Liver (tissue), 9 donors: ENCODE results near the gene BORCS8. TPM values are rescaled to one million over a fixed set of nuclear protein-coding genes. Genes with fewer than 3 reads are reported as not detected.

Experiments
- DNase-seq: peaks from one replicate; pipeline ENCODE4 v3.0.0-alpha.2; 2017; ENCODE audit warnings: low spot score
- H3K27ac ChIP-seq, 2 donors: one replicate each; pipeline ENCODE4 v1.7.0; 2013; ENCODE audit warnings: inconsistent platforms in 2 of 2, low read length in 2 of 2, control low read depth in 1 of 2, low read depth in 1 of 2, mild to moderate bottlenecking in 1 of 2
- H3K27me3 ChIP-seq, 4 donors: one replicate each; pipeline versions ENCODE4 v1.6.1 to v1.7.0; 2013; ENCODE audit warnings: low read length in 3 of 4, inconsistent platforms in 1 of 4, mild to moderate bottlenecking in 1 of 4, moderate library complexity in 1 of 4; ENCODE audit not compliant: control insufficient read depth in 4 of 4, insufficient read depth in 4 of 4
- H3K36me3 ChIP-seq, 4 donors: one replicate each; pipeline versions ENCODE4 v1.6.1 to v1.7.0; 2013; ENCODE audit warnings: low read length in 3 of 4, mild to moderate bottlenecking in 3 of 4, low read depth in 1 of 4, moderate library complexity in 1 of 4; ENCODE audit not compliant: control insufficient read depth in 4 of 4, insufficient read depth in 3 of 4
- H3K4me1 ChIP-seq, 4 donors: one replicate each; pipeline versions ENCODE4 v1.6.1 to v1.7.0; 2013; ENCODE audit warnings: low read length in 3 of 4, mild to moderate bottlenecking in 3 of 4, moderate library complexity in 1 of 4; ENCODE audit not compliant: control insufficient read depth in 4 of 4, insufficient read depth in 4 of 4
- H3K4me3 ChIP-seq, 3 donors: one replicate each; pipeline versions ENCODE4 v1.6.1 to v1.7.0; 2013; ENCODE audit warnings: low read length in 3 of 3, control low read depth in 1 of 3, low read depth in 1 of 3, mild to moderate bottlenecking in 1 of 3
- H3K9ac ChIP-seq, 2 donors: one replicate each; pipeline ENCODE4 v1.7.0; 2013; ENCODE audit warnings: low read length in 2 of 2, mild to moderate bottlenecking in 2 of 2, moderate library complexity in 2 of 2, control low read depth in 1 of 2, low read depth in 1 of 2
- H3K9me3 ChIP-seq, 4 donors: one replicate each; pipeline versions ENCODE4 v1.6.1 to v1.7.0; 2013; ENCODE audit warnings: low read length in 3 of 4; ENCODE audit not compliant: control insufficient read depth in 4 of 4
- ATF3 ChIP-seq: IDR thresholded peaks from 2 replicates; pipeline ENCODE4 v1.6.1; 2016; ENCODE audit warnings: antibody characterized with exemption
- EGR1 ChIP-seq, 2 donors: IDR thresholded peaks; 2 replicates each; pipeline ENCODE4 v1.6.1; 2016 to 2018; ENCODE audit warnings: antibody characterized with exemption in 2 of 2, low read depth in 2 of 2
- FOXA1 ChIP-seq: IDR thresholded peaks from 2 replicates; pipeline ENCODE4 v1.6.1; 2016; ENCODE audit warnings: antibody characterized with exemption
- FOXA2 ChIP-seq: IDR thresholded peaks from 2 replicates; pipeline ENCODE4 v1.6.1; 2016; ENCODE audit warnings: antibody characterized with exemption
- GABPA ChIP-seq, 2 donors: IDR thresholded peaks in 1 of 2; conservative IDR thresholded peaks in 1 of 2; 2 replicates each; pipeline ENCODE4 v1.6.1; 2016; ENCODE audit warnings: antibody characterized with exemption in 2 of 2, mild to moderate bottlenecking in 1 of 2, moderate library complexity in 1 of 2
- HNF4A ChIP-seq, 2 donors: conservative IDR thresholded peaks; 2 replicates each; pipeline ENCODE4 v1.6.1; 2016; ENCODE audit warnings: antibody characterized with exemption in 2 of 2, mild to moderate bottlenecking in 2 of 2
- HNF4G ChIP-seq: IDR thresholded peaks from 2 replicates; pipeline ENCODE4 v1.6.1; 2016; ENCODE audit warnings: antibody characterized with exemption
- JUND ChIP-seq, 2 donors: IDR thresholded peaks; 2 replicates each; pipeline ENCODE4 v1.6.1; 2016; ENCODE audit warnings: antibody characterized with exemption in 2 of 2
- RAD21 ChIP-seq, 2 donors: IDR thresholded peaks; 2 replicates each; pipeline ENCODE4 v1.6.1; 2016; ENCODE audit warnings: antibody characterized with exemption in 2 of 2, mild to moderate bottlenecking in 2 of 2
- REST ChIP-seq: IDR thresholded peaks from 2 replicates; pipeline ENCODE4 v1.6.1; 2016; ENCODE audit warnings: antibody characterized with exemption, mild to moderate bottlenecking
- RXRA ChIP-seq, 2 donors: IDR thresholded peaks; 2 replicates each; pipeline ENCODE4 v1.6.1; 2017 to 2018; ENCODE audit warnings: antibody characterized with exemption in 2 of 2, mild to moderate bottlenecking in 1 of 2
- SP1 ChIP-seq: IDR thresholded peaks from 2 replicates; pipeline ENCODE4 v1.6.1; 2018; ENCODE audit warnings: antibody characterized with exemption, mild to moderate bottlenecking
- TAF1 ChIP-seq: conservative IDR thresholded peaks from 2 replicates; pipeline ENCODE4 v1.6.1; 2016; ENCODE audit warnings: antibody characterized with exemption, mild to moderate bottlenecking
- YY1 ChIP-seq: IDR thresholded peaks from 2 replicates; pipeline ENCODE4 v1.6.1; 2016; ENCODE audit warnings: antibody characterized with exemption, mild to moderate bottlenecking
- WGBS: extraction: QIAGEN DNeasy Blood & Tissue Kit; methylation state at CpG from one replicate; pipeline ENCODE4 v1.1.7; 2013; 5-methylcytosine and 5-hydroxymethylcytosine counted together
- polyA plus RNA-seq, 2 donors: library from polyadenylated mRNA; stranded (reverse) in 1 of 2; unstranded in 1 of 2; fragments of 200-250 nt in 1 of 2; fragments of >200 nt in 1 of 2; fragmentation: Nextera tagmentation in 1 of 2; extraction: Ambion mirVana in 1 of 2; gene quantifications; one replicate each; pipeline versions ENCODE4 v1.2.1 to v1.2.3, GENCODE V29; 2013 to 2015
- total RNA-seq, 2 donors: library from RNA; depleted of rRNA; stranded (reverse); fragments of >200 nt; gene quantifications; one replicate each; pipeline ENCODE4 v1.2.3, GENCODE V29; 2014
- TF ChIP-seq, protein P1 (sequence below): IDR thresholded peaks from 2 replicates; pipeline ENCODE4 v1.6.1; 2016; ENCODE audit warnings: antibody characterized with exemption
- TF ChIP-seq, protein P2 (sequence below): IDR thresholded peaks from 2 replicates; pipeline ENCODE4 v1.6.1; 2016; ENCODE audit warnings: antibody characterized with exemption
- donor health status: healthy.
- donor health status: healthy.
- donor health status: healthy.
- donor health status: healthy.
- donor health status: healthy.

Gene BORCS8
- total and polyA plus RNA-seq, 4 donors = 7.6 to 13.5 (median 9.4) TPM

DNA sequence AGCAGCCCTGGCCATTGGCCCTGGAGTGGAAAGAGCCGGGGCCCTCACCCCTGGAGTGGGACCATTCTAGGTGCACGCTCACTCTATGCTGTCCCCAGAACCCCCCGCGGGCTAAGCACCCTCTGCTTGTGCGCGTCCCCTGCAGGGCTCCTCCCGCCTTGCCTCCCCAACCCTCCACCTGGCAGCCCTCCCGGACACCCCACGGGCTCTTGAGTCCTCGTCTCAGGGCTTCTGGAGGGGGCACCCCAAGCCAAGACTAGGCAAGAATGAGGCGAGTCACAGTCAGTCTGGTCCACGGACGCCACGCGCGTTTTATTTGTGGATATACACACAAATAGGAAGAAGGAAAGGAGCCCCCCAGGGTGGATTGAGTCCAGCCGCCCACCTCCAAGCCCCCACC is 46.7 kb downstream of the BORCS8 start:
- Histone ChIP-seq H3K27me3 (no peaks in the 10 kb centered on the region), H3K36me3 (peaks cover 0 to 18% (median 5%) of the 10 kb centered on the region in 4 donors), H3K27ac (no peak overlapping the region), H3K4me3 (no peak overlapping the region), H3K4me1 (no peaks in the 10 kb centered on the region), H3K9me3 (no peaks in the 10 kb centered on the region), H3K9ac (no peak overlapping the region)
- TF ChIP-seq RAD21 (IDR thresholded peaks at IDR 0.05) (no peak), EGR1 (IDR thresholded peaks at IDR 0.05; ENCODE audit: low read depth in 2 of 2) (no peak), REST (no peak), ATF3 (no peak), JUND (IDR thresholded peaks at IDR 0.05) (no peak), TAF1 (no peak), HNF4A (conservative IDR thresholded peaks at IDR 0.05) (no peak), HNF4G (no peak)
- DNase-seq = no peak
- WGBS = 88% methylated on average over 17 of the region's 17 CpGs

DNA sequence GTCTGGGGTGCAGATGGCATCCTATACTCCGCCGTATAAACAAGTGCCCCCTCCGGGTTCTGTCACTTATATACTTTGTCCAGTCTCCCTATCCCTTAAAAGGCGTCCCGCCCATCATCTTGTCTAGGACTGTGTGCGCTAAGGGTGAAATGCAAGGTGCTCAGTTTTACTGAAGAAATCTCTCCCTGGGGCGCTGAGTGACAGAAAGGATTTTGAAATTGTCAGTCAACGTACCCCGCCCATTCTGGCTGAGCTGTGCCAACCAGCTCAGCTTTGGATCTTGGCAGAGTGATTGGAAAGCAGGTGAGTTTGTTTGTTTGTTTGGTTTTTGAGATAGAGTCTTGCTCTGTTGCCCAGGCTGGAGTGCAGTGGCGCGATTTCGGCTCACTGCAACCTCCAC is 49.6 kb downstream of the BORCS8 start:
- peaks cover 0 to 3% (median 0%) of the 10 kb centered on the region in 4 donors for H3K36me3 ChIP-seq
- H3K27me3 ChIP-seq = no peaks in the 10 kb centered on the region
- H3K27ac ChIP-seq = no peak overlapping the region
- 68% methylated on average over 12 of the region's 12 CpGs for WGBS
- H3K4me1 ChIP-seq = peaks cover 0 to 7% (median 3%) of the 10 kb centered on the region in 4 donors
- H3K4me3 ChIP-seq = no peak overlapping the region
- H3K9ac ChIP-seq = no peak overlapping the region
- TF ChIP-seq REST (no peak), FOXA1 (no peak), ATF3 (no peak), HNF4G (no peak), YY1 (no peak), RAD21 (IDR thresholded peaks at IDR 0.05) (no peak), JUND (IDR thresholded peaks at IDR 0.05) (no peak), RXRA (IDR thresholded peaks at IDR 0.05) (no peak), EGR1 (IDR thresholded peaks at IDR 0.05; ENCODE audit: low read depth in 2 of 2) (no peak), FOXA2 (no peak), GABPA (IDR thresholded peaks at IDR 0.05 in 1 of 2, conservative IDR thresholded peaks at IDR 0.05 in 1 of 2) (no peak), SP1 (no peak)
- TF ChIP-seq, protein P1, sequence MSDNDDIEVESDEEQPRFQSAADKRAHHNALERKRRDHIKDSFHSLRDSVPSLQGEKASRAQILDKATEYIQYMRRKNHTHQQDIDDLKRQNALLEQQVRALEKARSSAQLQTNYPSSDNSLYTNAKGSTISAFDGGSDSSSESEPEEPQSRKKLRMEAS = no peak
- TF ChIP-seq, protein P2, sequence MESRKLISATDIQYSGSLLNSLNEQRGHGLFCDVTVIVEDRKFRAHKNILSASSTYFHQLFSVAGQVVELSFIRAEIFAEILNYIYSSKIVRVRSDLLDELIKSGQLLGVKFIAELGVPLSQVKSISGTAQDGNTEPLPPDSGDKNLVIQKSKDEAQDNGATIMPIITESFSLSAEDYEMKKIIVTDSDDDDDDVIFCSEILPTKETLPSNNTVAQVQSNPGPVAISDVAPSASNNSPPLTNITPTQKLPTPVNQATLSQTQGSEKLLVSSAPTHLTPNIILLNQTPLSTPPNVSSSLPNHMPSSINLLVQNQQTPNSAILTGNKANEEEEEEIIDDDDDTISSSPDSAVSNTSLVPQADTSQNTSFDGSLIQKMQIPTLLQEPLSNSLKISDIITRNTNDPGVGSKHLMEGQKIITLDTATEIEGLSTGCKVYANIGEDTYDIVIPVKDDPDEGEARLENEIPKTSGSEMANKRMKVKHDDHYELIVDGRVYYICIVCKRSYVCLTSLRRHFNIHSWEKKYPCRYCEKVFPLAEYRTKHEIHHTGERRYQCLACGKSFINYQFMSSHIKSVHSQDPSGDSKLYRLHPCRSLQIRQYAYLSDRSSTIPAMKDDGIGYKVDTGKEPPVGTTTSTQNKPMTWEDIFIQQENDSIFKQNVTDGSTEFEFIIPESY = no peak
- H3K9me3 ChIP-seq = no peaks in the 10 kb centered on the region
- no peak for DNase-seq
